Fibroblast of the aortic adventitia (primary cell): ENCODE data around the gene ZNF45. TPM values are rescaled to one million over a fixed set of nuclear protein-coding genes. Genes with fewer than 3 reads are reported as not detected.

Source experiments
- DNase-seq: peaks from one replicate; pipeline ENCODE4 v3.0.0-alpha.2; 2010; ENCODE audit warnings: low read depth
- H3K4me3 ChIP-seq: 2 replicates; pipeline ENCODE4 v1.5.1; 2011; ENCODE audit warnings: low read depth, mild to moderate bottlenecking, control low read depth, low read length, moderate library complexity
- total RNA-seq: library from RNA; depleted of rRNA; stranded (reverse); fragments of >200 nt; gene quantifications from 2 replicates; pipeline ENCODE4 v1.2.3, GENCODE V29; 2012; ENCODE audit warnings: low replicate concordance
- TF ChIP-seq, protein P1 (sequence below): IDR thresholded peaks from 2 replicates; pipeline ENCODE4 v1.5.1; 2011; ENCODE audit warnings: mild to moderate bottlenecking, low read length, control low read depth, inconsistent platforms; ENCODE audit not compliant: insufficient read depth

Gene ZNF45
- total RNA-seq, 1 donor = 18.6 TPM

DNA sequence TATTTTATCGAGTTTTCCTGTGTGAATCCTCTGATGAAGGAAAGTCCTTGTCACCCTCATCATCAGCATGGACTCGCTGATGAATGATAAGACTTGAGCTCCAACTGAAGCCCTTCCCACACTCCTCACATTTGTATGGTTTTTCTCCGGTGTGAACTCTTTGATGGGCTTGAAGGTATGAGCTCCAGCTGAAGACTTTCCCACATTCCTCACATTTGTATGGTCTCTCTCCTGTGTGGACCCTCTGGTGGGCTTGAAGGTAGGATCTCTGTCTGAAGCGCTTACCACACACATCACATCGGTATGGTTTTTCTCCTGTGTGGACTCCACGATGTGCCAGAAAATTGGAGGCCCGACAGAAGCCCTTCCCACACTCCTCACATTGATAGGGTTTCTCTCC, 21.7 kb downstream of the ZNF45 start:
- no peak overlapping the region for H3K4me3 ChIP-seq
- TF ChIP-seq, protein P1, sequence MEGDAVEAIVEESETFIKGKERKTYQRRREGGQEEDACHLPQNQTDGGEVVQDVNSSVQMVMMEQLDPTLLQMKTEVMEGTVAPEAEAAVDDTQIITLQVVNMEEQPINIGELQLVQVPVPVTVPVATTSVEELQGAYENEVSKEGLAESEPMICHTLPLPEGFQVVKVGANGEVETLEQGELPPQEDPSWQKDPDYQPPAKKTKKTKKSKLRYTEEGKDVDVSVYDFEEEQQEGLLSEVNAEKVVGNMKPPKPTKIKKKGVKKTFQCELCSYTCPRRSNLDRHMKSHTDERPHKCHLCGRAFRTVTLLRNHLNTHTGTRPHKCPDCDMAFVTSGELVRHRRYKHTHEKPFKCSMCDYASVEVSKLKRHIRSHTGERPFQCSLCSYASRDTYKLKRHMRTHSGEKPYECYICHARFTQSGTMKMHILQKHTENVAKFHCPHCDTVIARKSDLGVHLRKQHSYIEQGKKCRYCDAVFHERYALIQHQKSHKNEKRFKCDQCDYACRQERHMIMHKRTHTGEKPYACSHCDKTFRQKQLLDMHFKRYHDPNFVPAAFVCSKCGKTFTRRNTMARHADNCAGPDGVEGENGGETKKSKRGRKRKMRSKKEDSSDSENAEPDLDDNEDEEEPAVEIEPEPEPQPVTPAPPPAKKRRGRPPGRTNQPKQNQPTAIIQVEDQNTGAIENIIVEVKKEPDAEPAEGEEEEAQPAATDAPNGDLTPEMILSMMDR = no peak
- DNase-seq = no peak

DNA sequence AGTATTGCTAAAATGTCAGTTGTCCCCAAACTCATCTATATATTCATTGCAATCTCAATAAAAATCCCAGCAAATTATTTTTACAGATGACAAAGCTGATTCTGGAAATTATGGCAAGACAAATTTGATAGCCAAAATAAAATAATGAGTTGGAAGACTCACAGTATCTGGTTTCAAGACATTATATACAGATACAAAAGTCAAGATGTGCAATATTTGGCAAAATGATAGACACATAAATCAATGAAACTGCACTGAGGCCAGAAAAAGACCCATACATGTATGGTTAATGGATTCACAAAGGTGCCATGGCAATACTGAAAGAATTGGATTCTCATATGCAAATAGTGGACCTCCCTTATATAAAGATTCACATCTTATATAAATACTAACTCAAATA, 24.2 kb downstream of the ZNF45 start:
- no peak for DNase-seq
- TF ChIP-seq, protein P1 = no peak
- H3K4me3 ChIP-seq = no peak overlapping the region

DNA sequence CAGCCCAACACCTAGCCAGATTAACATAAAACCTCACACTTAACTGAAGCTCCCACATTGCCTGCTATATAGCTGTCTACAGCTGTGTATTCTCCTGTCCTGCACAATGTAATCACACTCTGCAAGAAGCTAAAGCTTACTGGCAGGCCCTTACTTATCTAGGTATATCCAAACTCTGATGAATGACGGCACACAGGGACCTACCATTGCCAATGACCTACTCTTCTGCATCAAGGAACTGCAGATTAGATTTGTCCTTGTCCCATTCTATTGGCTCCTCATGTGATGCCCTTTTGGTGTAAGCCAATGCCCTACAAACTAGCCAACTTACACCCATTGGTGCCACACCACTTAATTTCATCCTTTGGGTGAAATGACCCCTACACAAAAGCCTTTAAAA, 26.4 kb downstream of the ZNF45 start:
- no peak for DNase-seq
- TF ChIP-seq, protein P1 = no peak
- no peak overlapping the region for H3K4me3 ChIP-seq

DNA sequence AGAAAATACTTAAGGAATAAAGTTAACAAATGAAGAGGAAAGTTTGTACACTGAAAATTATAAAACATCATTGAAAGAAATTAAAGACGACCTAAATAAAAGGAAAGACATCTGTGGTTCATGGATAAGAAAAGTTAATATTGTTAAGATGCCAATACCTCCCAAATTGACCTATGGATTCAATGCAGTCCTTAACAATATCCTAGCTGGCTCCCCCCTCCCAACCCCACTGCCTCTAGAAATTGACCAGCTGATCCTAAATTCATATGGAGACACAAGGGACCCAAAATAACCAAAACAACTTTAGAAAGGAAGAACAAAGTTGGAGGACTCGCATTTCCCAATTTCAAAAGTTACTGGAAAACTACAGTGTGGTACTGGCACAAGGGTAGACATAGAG, 28.3 kb downstream of the ZNF45 start:
- TF ChIP-seq, protein P1 = no peak
- no peak for DNase-seq
- no peak overlapping the region for H3K4me3 ChIP-seq

DNA sequence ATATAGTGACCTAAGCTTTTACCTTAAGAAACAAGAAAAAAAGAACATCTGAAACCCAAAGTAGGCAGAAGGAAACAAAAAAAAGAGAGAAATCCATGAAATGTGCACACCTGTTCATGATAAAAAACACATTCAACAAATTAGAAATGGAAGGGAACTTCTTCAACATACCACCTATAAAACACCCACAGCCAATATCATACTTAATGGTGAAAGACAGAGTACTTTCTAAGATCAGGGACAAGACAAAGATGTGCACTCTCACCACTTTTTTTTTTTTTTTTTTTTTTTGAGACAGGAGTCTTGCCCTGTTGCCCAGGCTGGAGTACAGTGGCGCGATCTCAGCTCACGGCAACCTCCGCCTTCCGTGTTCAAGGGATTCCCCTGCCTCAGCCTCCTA, 29.2 kb downstream of the ZNF45 start:
- no peak for DNase-seq
- H3K4me3 ChIP-seq = no peak overlapping the region
- TF ChIP-seq, protein P1 = no peak

DNA sequence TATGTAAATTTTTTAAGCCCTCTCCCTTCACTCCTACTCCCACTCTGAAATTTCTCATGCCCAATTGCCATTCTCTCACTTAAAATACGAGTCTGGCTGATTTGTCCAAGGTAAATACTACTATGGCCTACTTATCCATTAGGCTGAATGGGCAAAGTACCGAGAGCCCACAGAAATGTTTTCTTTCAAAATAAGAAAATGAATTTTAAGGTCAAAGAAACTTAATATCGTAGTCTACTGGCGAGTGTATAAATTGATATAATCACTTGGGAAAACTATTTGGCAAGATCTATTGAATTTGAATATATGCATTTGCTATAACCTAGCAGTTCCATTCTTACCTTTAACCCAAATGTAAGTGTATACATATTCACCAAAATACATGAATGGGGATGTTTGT, 32.7 kb downstream of the ZNF45 start:
- no peak for DNase-seq
- TF ChIP-seq, protein P1 = no peak

More for the DNA sequence above, 32.7 kb downstream of the ZNF45 start:
- H3K4me3 ChIP-seq = no peak overlapping the region
